GM12801 (cell line): ENCODE results near the gene SYCN.

Experiments
- TF ChIP-seq, protein P1 (sequence below): IDR thresholded peaks from one replicate; pipeline ENCODE4 v1.5.1; 2011; ENCODE audit warnings: control low read depth; ENCODE audit not compliant: insufficient read length; ENCODE audit errors: extremely low read depth

SYCN gene

DNA sequence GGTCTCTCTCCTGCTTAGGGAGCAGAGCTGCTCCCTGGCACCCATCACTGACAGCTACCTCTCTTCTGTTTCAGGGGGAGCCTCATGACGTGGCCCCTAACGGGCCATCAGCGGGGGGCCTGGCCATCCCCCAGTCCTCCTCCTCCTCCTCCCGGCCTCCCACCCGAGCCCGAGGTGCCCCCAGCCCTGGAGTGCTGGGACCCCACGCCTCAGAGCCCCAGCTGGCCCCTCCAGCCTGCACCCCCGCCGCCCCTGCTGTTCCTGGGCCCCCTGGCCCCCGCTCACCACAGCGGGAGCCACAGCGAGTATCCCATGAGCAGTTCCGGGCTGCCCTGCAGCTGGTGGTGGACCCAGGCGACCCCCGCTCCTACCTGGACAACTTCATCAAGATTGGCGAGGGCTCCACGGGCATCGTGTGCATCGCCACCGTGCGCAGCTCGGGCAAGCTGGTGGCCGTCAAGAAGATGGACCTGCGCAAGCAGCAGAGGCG lies 30.5 kb downstream of the SYCN start:
- TF ChIP-seq, protein P1, sequence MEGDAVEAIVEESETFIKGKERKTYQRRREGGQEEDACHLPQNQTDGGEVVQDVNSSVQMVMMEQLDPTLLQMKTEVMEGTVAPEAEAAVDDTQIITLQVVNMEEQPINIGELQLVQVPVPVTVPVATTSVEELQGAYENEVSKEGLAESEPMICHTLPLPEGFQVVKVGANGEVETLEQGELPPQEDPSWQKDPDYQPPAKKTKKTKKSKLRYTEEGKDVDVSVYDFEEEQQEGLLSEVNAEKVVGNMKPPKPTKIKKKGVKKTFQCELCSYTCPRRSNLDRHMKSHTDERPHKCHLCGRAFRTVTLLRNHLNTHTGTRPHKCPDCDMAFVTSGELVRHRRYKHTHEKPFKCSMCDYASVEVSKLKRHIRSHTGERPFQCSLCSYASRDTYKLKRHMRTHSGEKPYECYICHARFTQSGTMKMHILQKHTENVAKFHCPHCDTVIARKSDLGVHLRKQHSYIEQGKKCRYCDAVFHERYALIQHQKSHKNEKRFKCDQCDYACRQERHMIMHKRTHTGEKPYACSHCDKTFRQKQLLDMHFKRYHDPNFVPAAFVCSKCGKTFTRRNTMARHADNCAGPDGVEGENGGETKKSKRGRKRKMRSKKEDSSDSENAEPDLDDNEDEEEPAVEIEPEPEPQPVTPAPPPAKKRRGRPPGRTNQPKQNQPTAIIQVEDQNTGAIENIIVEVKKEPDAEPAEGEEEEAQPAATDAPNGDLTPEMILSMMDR: no peak

GRCh38 chr19:39172700-39173501 lies 31.2 kb downstream of the SYCN start:
- TF ChIP-seq, protein P1: no peak

DNA sequence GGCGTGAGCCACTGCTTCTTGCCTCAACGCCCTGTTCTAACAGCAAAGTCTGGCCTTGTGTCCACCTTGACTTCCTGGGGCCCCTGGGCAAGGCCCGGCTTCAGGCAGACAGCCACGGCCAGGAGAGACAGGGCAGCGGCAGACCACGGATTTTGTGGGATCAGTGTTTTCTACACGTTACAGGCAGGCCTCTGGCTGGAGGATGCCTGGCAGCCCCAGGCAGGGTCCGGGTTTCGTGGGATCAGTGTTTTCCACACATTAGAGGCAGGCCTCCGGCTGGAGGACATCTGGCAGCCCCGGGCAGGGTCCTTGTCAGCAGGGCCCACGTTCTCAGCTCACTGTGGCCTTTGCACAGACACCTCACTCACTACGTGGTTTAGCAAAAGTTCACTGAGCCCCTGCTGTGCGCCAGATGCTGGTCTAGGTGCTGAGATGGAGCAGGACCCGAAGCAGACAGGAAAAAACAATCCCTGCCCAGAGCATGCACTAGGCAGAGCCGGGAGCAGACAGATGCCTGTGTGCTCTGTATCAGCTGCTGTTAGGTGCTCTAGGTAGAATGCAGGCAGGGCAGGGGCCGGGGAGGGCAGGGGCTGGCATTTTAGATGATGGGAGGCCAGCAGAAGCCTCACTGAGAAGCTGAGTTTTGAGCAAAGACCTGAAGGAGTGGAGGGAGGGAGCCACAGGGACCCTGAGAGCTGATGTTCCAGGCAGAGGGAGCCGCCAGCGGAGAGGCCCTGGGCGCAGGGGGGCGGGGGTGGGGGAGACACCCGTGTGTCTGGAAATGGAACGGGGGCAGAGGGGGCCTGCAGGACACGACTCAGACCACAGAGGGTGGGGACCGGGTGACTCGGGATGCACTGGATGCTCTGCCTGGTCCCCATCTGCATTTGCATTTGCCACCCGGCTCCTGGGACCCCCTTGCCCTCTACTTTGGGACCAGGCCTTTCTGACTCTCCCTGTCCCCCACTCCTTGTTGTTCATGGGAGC lies 32.3 kb downstream of the SYCN start:
- TF ChIP-seq, protein P1: no peak

DNA sequence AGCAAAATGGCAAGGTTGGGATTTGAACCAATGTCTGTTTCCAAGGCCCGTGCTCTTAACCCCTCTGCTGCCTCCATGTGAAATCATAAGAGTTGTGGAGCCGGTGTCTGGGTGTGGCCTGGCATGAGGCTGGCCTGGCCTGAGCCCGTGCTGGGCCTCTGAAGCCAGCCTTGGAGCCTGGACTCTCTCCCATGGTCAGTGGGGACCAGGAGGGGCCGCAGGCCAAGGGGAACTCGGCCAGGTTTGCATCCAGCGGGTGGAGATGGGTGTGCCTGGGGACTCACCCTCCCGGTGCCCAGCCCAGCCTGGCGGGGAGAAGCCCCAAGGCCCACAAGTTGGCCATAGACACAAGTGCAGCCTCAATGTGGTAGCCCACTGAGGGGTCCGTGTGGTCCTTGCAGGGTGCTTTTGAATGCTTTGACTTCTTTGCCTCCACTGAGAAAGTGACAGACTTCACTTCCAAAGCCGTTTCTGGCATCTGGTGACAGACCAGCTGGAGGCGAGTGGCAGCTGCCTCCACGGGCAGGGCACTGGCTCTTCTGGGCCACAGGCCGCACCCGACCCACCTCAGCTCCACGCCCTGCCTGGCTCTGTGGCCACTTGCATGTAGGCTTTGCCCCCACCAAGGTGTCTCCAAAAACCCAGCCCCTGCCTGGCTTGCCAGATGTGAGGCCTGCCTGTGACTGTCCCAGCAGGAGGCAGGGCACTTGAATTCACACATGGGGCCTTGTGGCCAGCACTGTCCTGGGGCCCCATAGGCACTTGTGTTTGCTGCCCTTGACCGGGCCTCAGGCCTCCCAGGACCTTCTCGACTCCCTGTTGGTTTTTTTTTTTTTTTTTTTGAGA lies 33.5 kb downstream of the SYCN start:
- TF ChIP-seq, protein P1: no peak

DNA sequence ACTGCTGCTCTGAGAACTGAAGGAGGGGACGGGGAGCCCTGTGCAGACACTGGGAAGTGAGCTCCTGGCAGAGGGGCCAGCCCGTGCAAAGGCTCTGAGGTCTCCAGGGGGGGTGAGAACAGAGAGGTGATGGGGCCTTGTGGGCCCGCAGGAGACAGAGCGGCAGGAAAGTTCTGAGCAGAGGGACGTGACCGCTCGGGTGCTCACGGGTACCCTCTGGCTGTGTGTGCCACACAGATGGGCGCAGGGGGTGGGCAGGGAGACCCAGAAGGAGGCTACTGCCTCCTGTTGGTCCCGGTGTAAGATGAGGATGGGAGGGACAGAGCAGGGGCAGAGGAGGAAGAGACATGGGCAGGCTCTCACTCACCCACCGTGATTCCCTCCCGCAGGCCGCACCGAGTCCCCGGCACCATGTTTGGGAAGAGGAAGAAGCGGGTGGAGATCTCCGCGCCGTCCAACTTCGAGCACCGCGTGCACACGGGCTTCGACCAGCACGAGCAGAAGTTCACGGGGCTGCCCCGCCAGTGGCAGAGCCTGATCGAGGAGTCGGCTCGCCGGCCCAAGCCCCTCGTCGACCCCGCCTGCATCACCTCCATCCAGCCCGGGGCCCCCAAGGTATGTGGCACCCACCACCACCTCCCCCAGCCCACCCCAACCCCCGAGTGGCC lies 34.8 kb downstream of the SYCN start:
- TF ChIP-seq, protein P1: no peak

DNA sequence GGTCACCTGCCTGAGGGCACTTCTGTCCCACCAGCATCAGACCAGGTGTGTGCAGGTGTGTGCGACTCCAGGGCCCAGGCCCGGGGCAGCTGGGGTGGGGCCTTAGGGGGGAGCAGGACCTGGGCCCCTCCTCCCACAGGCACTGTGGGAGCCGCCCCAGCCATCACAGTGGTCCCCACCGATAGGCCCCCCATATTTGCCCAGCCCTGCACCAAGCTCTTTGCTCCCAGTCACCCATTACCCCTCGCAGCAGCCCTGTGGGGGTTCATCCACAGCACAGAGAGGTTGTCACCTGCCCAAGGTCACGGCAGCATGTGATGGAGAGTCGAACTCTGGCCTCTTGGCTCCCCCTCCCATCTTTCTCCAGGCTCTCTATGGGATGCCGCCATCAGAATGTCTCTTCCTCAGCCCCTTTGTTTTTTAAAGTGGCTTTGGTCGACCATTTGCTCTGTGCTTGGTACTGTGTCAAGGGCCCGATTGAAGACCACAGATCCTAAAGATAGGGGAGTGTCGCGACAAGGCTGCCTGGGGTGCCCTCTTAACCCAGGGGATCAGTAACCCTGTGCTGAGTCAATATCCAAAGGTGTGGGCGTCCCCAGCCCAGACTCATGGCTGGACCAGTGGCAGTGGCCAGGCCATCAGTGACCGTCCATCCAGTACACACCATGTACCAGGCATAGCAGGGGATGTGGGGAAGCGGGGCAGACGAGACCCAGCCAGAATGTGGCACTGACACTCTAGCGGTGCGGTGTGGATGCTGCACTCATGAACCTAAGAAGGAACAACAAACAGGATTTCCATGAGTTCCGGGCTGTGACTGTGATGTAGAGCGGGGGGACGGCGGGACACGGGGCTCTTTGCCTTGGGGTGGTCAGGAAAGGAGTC lies 35.6 kb downstream of the SYCN start:
- TF ChIP-seq, protein P1: no peak
